Measurements from ENCODE around the gene TMEM82.

Gene TMEM82

GRCh38 chr1:15761366-15762128 is 19.2 kb downstream of the TMEM82 start:
- Histone ChIP-seq H3K9ac (ENCODE audit: low read depth, low read length) (no peak overlapping the region), H3K9me3 (ENCODE audit: control insufficient read depth, insufficient read depth, low read length) (no peaks in the 10 kb centered on the region), H3K36me3 (ENCODE audit: insufficient read depth, low read length) (peaks cover 13% of the 10 kb centered on the region), H3K4me1 (ENCODE audit: insufficient read depth, low read length) (peaks cover 22% of the 10 kb centered on the region)

GRCh38 chr1:15762546-15762945 is 20.2 kb downstream of the TMEM82 start:
- Histone ChIP-seq H3K9ac (ENCODE audit: low read depth, low read length) (no peak overlapping the region), H3K36me3 (ENCODE audit: insufficient read depth, low read length) (peaks cover 14% of the 10 kb centered on the region), H3K9me3 (ENCODE audit: control insufficient read depth, insufficient read depth, low read length) (no peaks in the 10 kb centered on the region), H3K4me1 (ENCODE audit: insufficient read depth, low read length) (peaks cover 12% of the 10 kb centered on the region)

- H3K36me3 ChIP-seq (ENCODE audit: insufficient read depth, low read length): peaks cover 21% of the 10 kb centered on the region
- H3K4me1 ChIP-seq (ENCODE audit: insufficient read depth, low read length): peaks cover 8% of the 10 kb centered on the region; the same call in 1 of the 2 replicates
- no peak overlapping the region for H3K9ac ChIP-seq (ENCODE audit: low read depth, low read length)
- no peaks in the 10 kb centered on the region for H3K9me3 ChIP-seq (ENCODE audit: control insufficient read depth, insufficient read depth, low read length)
Observed at GRCh38 chr1:15764269-15764764, 22.0 kb downstream of the TMEM82 start.

GRCh38 chr1:15764890-15765289 is 22.6 kb downstream of the TMEM82 start:
- Histone ChIP-seq H3K4me1 (ENCODE audit: insufficient read depth, low read length) (peaks cover 8% of the 10 kb centered on the region; the same call in 1 of the 2 replicates), H3K9me3 (ENCODE audit: control insufficient read depth, insufficient read depth, low read length) (no peaks in the 10 kb centered on the region), H3K9ac (ENCODE audit: low read depth, low read length) (no peak overlapping the region), H3K36me3 (ENCODE audit: insufficient read depth, low read length) (peaks cover 21% of the 10 kb centered on the region)

- Histone ChIP-seq H3K4me1 (ENCODE audit: insufficient read depth, low read length) (peaks cover 8% of the 10 kb centered on the region; the same call in 1 of the 2 replicates), H3K9ac (ENCODE audit: low read depth, low read length) (no peak overlapping the region), H3K9me3 (ENCODE audit: control insufficient read depth, insufficient read depth, low read length) (no peaks in the 10 kb centered on the region), H3K36me3 (ENCODE audit: insufficient read depth, low read length) (peaks cover 25% of the 10 kb centered on the region)
Observed at GRCh38 chr1:15765495-15766194, 23.3 kb downstream of the TMEM82 start.

- Histone ChIP-seq H3K9me3 (ENCODE audit: control insufficient read depth, insufficient read depth, low read length) (no peaks in the 10 kb centered on the region), H3K4me1 (ENCODE audit: insufficient read depth, low read length) (no peaks in the 10 kb centered on the region), H3K9ac (ENCODE audit: low read depth, low read length) (no peak overlapping the region), H3K36me3 (ENCODE audit: insufficient read depth, low read length) (peaks cover 42% of the 10 kb centered on the region)
Observed at GRCh38 chr1:15767941-15768340, 25.6 kb downstream of the TMEM82 start.

- no peaks in the 10 kb centered on the region for H3K4me1 ChIP-seq (ENCODE audit: insufficient read depth, low read length)
- H3K36me3 ChIP-seq (ENCODE audit: insufficient read depth, low read length): peaks cover 42% of the 10 kb centered on the region
- no peak overlapping the region for H3K9ac ChIP-seq (ENCODE audit: low read depth, low read length)
- H3K9me3 ChIP-seq (ENCODE audit: control insufficient read depth, insufficient read depth, low read length): no peaks in the 10 kb centered on the region
Observed at GRCh38 chr1:15768388-15768787, 26.1 kb downstream of the TMEM82 start.

- no peak overlapping the region for H3K9ac ChIP-seq (ENCODE audit: low read depth, low read length)
- no peaks in the 10 kb centered on the region for H3K9me3 ChIP-seq (ENCODE audit: control insufficient read depth, insufficient read depth, low read length)
- H3K4me1 ChIP-seq (ENCODE audit: insufficient read depth, low read length): no peaks in the 10 kb centered on the region
- H3K36me3 ChIP-seq (ENCODE audit: insufficient read depth, low read length): peaks cover 42% of the 10 kb centered on the region
Observed at GRCh38 chr1:15770313-15770962, 28.1 kb downstream of the TMEM82 start.

GRCh38 chr1:15771836-15772515 is 29.7 kb downstream of the TMEM82 start:
- Histone ChIP-seq H3K36me3 (ENCODE audit: insufficient read depth, low read length) (peaks cover 39% of the 10 kb centered on the region), H3K9ac (ENCODE audit: low read depth, low read length) (no peak overlapping the region), H3K4me1 (ENCODE audit: insufficient read depth, low read length) (no peaks in the 10 kb centered on the region), H3K9me3 (ENCODE audit: control insufficient read depth, insufficient read depth, low read length) (no peaks in the 10 kb centered on the region)

GRCh38 chr1:15775706-15776105 is 33.4 kb downstream of the TMEM82 start:
- Histone ChIP-seq H3K9me3 (ENCODE audit: control insufficient read depth, insufficient read depth, low read length) (no peaks in the 10 kb centered on the region), H3K9ac (ENCODE audit: low read depth, low read length) (no peak overlapping the region), H3K36me3 (ENCODE audit: insufficient read depth, low read length) (peaks cover 38% of the 10 kb centered on the region), H3K4me1 (ENCODE audit: insufficient read depth, low read length) (no peaks in the 10 kb centered on the region)

GRCh38 chr1:15777909-15778707 is 35.8 kb downstream of the TMEM82 start:
- Histone ChIP-seq H3K4me1 (ENCODE audit: insufficient read depth, low read length) (no peaks in the 10 kb centered on the region), H3K9me3 (ENCODE audit: control insufficient read depth, insufficient read depth, low read length) (no peaks in the 10 kb centered on the region), H3K9ac (ENCODE audit: low read depth, low read length) (no peak overlapping the region), H3K36me3 (ENCODE audit: insufficient read depth, low read length) (peaks cover 27% of the 10 kb centered on the region)

- no peak overlapping the region for H3K9ac ChIP-seq (ENCODE audit: low read depth, low read length)
- peaks cover 9% of the 10 kb centered on the region for H3K36me3 ChIP-seq (ENCODE audit: insufficient read depth, low read length)
Observed at GRCh38 chr1:15785683-15786082, 43.4 kb downstream of the TMEM82 start.

GRCh38 chr1:15786581-15786980 is 44.3 kb downstream of the TMEM82 start:
- no peaks in the 10 kb centered on the region for H3K9me3 ChIP-seq (ENCODE audit: control insufficient read depth, insufficient read depth, low read length)
- peaks cover 6% of the 10 kb centered on the region; the same call in 1 of the 2 replicates for H3K4me1 ChIP-seq (ENCODE audit: insufficient read depth, low read length)
- no peak overlapping the region for H3K9ac ChIP-seq (ENCODE audit: low read depth, low read length)
- H3K36me3 ChIP-seq (ENCODE audit: insufficient read depth, low read length): peaks cover 6% of the 10 kb centered on the region; the same call in 1 of the 2 replicates

More at GRCh38 chr1:15785683-15786082, 43.4 kb downstream of the TMEM82 start:
- H3K4me1 ChIP-seq (ENCODE audit: insufficient read depth, low read length): peaks cover 6% of the 10 kb centered on the region; the same call in 1 of the 2 replicates
- H3K9me3 ChIP-seq (ENCODE audit: control insufficient read depth, insufficient read depth, low read length): no peaks in the 10 kb centered on the region

Measured in ES-I3 (cell line).